ENCODE results near the gene PLCB3.

PLCB3 gene

GRCh38 chr11:64252003-64252872, 908 bp downstream of the PLCB3 start:
- no peak for DNase-seq

DNA sequence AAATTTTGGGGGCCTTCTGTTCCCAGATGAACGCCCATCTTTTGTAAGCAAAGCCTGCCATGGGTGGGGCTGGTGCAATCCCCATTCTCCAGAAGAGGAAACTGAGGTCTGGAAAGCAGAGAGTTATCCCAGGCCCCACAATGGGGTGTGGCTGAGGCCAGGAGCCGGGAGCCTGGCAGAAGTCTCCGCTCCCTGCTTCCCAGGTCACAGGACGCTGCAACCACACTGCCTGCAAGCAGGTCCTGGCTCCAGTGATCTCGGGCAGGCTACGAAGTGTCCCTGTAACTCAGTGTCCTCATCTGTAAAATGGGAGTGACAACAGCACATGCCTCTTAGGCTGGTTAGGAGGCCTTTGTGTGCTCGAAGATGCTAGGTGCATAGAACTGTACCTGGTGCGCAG, 1.7 kb downstream of the PLCB3 start:
- no peak for DNase-seq

- no peak for DNase-seq
These were observed 2.2 kb downstream of the PLCB3 start for GRCh38 chr11:64253481-64253880.

GRCh38 chr11:64254326-64254725, 3.0 kb downstream of the PLCB3 start:
- DNase-seq, result no peak

DNA sequence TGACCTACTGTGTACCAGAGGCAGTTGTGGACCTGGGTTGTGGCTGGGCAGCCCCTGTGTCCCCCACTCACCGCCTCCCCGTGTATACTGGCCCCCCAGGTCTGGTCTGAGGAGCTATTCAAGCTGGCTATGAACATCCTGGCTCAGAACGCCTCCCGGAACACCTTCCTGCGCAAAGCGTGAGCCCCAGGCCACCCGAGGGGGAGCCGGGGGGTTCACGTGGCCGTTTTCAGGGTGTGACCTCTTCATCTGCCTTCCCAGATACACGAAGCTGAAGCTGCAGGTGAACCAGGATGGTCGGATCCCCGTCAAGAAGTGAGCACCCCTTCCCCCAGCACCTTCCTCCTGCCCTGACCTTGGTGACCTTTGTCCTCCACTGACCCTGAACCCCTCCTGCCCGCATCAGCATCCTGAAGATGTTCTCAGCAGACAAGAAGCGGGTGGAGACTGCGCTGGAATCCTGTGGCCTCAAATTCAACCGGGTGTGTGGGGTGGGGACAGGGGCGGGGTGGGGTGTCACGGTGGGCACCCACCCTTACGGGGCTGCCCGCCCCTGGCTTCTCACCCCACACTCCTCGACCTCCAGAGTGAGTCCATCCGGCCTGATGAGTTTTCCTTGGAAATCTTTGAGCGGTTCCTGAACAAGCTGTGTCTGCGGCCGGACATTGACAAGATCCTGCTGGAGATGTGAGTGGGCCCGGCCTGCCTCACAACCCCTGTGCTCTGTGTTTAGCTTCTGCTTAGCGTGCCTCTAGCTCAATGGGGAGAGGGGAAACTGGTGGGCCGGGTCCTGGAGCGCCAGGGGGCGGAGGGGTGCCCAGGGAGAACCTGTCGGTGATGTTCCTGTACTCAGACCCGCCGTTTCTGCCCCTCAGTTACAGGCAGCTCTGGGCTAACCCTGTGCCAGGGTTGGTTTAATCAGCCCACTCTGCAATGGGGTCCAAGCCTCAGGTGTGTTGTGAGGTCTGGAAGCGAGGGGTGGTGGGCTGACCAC, 4.1 kb downstream of the PLCB3 start:
- DNase-seq, result no peak

DNA sequence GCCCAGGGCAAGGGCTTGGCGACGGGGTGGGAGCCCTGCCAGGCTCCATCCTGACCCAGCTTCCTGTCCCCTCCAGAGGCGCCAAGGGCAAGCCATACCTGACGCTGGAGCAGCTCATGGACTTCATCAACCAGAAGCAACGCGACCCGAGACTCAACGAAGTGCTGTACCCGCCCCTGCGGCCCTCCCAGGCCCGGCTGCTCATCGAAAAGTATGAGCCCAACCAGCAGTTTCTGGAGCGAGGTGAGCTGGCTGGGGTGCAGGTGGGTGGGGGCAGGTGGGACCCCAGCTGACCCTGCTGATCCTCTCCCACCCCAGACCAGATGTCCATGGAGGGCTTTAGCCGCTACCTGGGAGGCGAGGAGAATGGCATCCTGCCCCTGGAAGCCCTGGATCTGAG, 5.0 kb downstream of the PLCB3 start:
- DNase-seq, result no peak

GRCh38 chr11:64258356-64258755, 7.0 kb downstream of the PLCB3 start:
- DNase-seq, result no peak

GRCh38 chr11:64258946-64259532, 7.7 kb downstream of the PLCB3 start:
- no peak for DNase-seq

- no peak for DNase-seq
These were observed 8.3 kb downstream of the PLCB3 start for GRCh38 chr11:64259533-64260067.

- no peak for DNase-seq
These were observed 8.9 kb downstream of the PLCB3 start for GRCh38 chr11:64260147-64260708.

GRCh38 chr11:64261556-64262080, 10.3 kb downstream of the PLCB3 start:
- no peak for DNase-seq

GRCh38 chr11:64262271-64263002, 11.1 kb downstream of the PLCB3 start:
- DNase-seq, result no peak

- DNase-seq, result no peak
These were observed 12.0 kb downstream of the PLCB3 start for GRCh38 chr11:64263021-64263946.

DNA sequence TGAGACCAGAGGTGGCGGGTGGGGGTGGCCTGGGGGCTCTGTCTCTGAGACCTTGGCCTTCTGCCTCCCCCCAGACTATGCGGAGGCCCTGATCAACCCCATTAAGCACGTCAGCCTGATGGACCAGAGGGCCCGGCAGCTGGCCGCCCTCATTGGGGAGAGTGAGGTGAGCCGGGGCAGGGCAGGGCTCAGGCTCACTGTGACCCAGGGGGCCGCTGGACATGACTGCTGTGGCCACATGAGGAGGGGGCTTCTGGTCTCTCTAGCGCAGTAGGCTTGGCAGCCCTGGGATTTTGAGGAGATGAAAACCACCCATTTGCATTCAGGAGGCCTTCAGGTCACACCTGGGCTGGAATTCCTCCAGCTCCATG, 12.6 kb downstream of the PLCB3 start:
- no peak for DNase-seq

GRCh38 chr11:64264371-64264852, 13.1 kb downstream of the PLCB3 start:
- DNase-seq, result peak; percentile 77

DNA sequence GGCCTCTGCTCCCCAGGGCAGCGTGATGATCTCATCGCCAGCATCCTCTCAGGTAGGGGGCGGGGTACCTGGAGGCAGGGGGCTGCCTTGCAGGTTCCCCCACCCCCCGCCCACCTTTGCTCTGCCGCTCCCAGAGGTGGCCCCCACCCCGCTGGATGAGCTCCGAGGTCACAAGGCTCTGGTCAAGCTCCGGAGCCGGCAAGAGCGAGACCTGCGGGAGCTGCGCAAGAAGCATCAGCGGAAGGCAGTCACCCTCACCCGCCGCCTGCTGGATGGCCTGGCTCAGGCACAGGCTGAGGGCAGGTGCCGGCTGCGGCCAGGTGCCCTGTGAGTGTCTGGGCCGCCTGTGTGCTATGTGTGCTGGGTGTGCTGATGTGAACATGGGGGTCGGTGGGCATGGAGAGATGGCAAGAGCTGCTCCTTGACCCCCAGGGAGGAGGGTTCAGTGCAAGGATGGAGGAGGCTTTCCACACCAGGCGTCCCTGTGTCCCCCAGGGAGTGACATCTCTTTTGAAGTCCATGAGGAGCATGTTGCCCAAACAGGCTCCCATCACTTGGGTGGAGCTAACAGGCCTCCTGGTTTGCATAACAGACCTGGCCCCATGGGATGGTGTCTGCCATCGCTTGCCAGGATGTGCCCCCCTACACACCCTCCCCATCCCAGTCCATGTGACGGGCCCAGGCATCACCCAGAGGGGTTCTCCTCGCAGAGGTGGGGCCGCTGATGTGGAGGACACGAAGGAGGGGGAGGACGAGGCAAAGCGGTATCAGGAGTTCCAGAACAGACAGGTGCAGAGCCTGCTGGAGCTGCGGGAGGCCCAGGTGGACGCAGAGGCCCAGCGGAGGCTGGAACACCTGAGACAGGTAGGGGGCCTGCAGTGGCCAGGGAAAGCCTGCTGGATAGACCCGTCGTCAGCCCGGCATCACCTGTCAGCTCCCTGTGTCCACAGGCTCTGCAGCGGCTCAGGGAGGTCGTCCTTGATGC, 14.1 kb downstream of the PLCB3 start:
- DNase-seq, result peak; percentile 94

GRCh38 chr11:64266339-64266738, 15.0 kb downstream of the PLCB3 start:
- no peak for DNase-seq

DNA sequence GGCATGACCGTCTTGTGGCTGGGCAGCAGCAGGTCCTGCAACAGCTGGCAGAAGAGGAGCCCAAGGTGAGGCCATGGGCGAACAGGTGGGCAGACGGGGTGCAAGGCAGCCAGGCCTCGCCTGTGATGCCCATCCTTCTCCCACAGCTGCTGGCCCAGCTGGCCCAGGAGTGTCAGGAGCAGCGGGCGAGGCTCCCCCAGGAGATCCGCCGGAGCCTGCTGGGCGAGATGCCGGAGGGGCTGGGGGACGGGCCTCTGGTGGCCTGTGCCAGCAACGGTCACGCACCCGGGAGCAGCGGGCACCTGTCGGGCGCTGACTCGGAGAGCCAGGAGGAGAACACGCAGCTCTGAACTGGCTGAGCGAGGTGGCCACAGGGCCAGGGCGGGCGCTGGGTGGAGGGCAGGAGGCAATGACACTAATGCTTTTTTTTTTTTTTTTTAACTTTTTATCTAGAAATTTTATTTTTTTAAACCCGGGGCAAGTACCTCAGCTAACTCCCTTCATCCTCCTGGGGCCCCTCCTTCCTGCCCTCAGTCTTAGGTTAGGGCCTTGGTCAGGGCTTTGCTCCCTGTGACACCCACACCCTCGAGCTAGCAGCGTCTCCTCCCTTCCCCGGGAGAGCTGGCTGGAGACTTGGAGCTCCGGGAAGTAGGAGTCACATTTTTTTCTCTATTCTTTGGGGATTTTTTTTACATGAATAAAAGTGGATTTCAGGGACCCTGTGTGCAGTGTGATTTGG, 16.0 kb downstream of the PLCB3 start:
- no peak for DNase-seq
